Endothelial cell of umbilical vein (primary cell): ENCODE measurements around the gene ASB2.

Experiments
- CTCF ChIP-seq, 2 donors: IDR thresholded peaks; 1 replicate in 1 of 2; 2 replicates in 1 of 2; pipeline ENCODE4 v1.5.1; 2011; ENCODE audit warnings: low read length in 2 of 2, mild to moderate bottlenecking in 2 of 2, moderate library complexity in 2 of 2, control low read depth in 1 of 2, inconsistent platforms in 1 of 2, low read depth in 1 of 2; ENCODE audit not compliant: insufficient read depth in 1 of 2; ENCODE audit errors: extremely low read depth in 1 of 2
- EZH2 ChIP-seq: IDR thresholded peaks from 2 replicates; pipeline ENCODE4 v1.6.1; 2012; ENCODE audit warnings: borderline replicate concordance, low read depth, mild to moderate bottlenecking, moderate library complexity, low read length, inconsistent platforms; ENCODE audit not compliant: severe bottlenecking
- JUN ChIP-seq: IDR thresholded peaks from 2 replicates; pipeline ENCODE4 v1.6.1; 2011; ENCODE audit warnings: borderline replicate concordance, low read depth; ENCODE audit not compliant: insufficient read length, insufficient read depth
- MYC ChIP-seq: IDR thresholded peaks from one replicate; pipeline ENCODE4 v1.6.1; 2011; ENCODE audit warnings: mild to moderate bottlenecking, low read depth, low read length
- POLR2A ChIP-seq: IDR thresholded peaks from 2 replicates; pipeline ENCODE4 v1.6.1; 2012; ENCODE audit warnings: low read depth, mild to moderate bottlenecking, control low read depth, low read length

- TF ChIP-seq CTCF (IDR thresholded peaks at IDR 0.05; ENCODE audit: extremely low read depth in 1 of 2, insufficient read depth in 1 of 2, low read depth in 1 of 2, low read length in 2 of 2) = no peak
- no peak for TF ChIP-seq JUN
- TF ChIP-seq MYC = no peak
- TF ChIP-seq POLR2A = no peak
- TF ChIP-seq EZH2 = no peak
Measured at GRCh38 chr14:93929048-93929535, 47.3 kb downstream of the ASB2 start.
